ENCODE measurements around the gene TRIM65. TPM values are rescaled to one million over a fixed set of nuclear protein-coding genes. Genes with fewer than 3 reads are reported as not detected.
"Not testable (repeated sequence)": the region's sequence is repeated elsewhere in the genome, so short reads cannot be mapped to it uniquely, and the experiment has no call there.

TRIM65 gene
- polyA plus RNA-seq, 4 donors, result 6.5 to 17.1 (median 11.3) TPM

- Histone ChIP-seq H3K4me1 (ENCODE audit: control insufficient read depth in 3 of 3, insufficient read depth in 2 of 3, low read depth in 1 of 3, low read length in 2 of 3) (peaks cover 0 to 5% (median 3%) of the 10 kb centered on the region in 3 donors), H3K9me3 (ENCODE audit: control insufficient read depth in 2 of 2, insufficient read depth in 1 of 2, low read depth in 1 of 2, low read length in 1 of 2) (no peaks in the 10 kb centered on the region), H3K4me3 (ENCODE audit: low read depth in 1 of 3, low read length in 3 of 3) (no peak overlapping the region), H3K27ac (ENCODE audit: low read depth in 1 of 3, low read length in 2 of 3) (peak overlapping the region in 1 of 3 donors; percentile 66), H3K27me3 (ENCODE audit: control insufficient read depth in 3 of 3, insufficient read depth in 3 of 3, low read length in 3 of 3) (no peaks in the 10 kb centered on the region), H3K36me3 (ENCODE audit: control insufficient read depth in 3 of 3, insufficient read depth in 2 of 3, low read depth in 1 of 3, low read length in 3 of 3) (no peaks in the 10 kb centered on the region)
- DNase-seq, result no peak
- no peak for FAIRE-seq
- WGBS, 3 donors, result 81 to 90% (median 81%) methylated on average over 9 of the region's 9 CpGs
Observed at GRCh38 chr17:75861927-75862317, 34.8 kb downstream of the TRIM65 start.

DNA sequence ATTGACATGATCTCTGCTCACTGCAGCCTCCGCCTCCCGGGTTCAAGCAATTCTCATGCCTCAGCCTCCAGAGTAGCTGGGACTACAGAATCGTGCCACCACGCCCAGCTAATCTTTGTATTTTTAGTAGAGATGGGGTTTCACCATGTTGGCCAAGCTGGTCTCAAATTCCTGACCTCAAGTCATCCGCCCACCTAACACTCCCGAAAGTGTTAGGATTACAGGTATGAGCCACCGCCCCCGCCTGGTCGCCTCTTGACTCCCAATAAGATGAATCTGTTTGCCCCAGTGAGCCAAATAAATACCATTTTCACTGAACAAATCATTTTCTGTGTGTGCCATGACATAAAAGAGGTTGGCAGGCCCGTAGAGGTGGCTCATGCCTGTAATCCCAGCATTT lies 37.4 kb downstream of the TRIM65 start:
- Histone ChIP-seq H3K27ac (ENCODE audit: low read depth in 1 of 3, low read length in 2 of 3) (peak overlapping the region in 1 of 3 donors; percentile 87), H3K4me1 (ENCODE audit: control insufficient read depth in 3 of 3, insufficient read depth in 2 of 3, low read depth in 1 of 3, low read length in 2 of 3) (peaks cover 0 to 13% (median 4%) of the 10 kb centered on the region in 3 donors)
- WGBS, 3 donors, result 78 to 88% (median 85%) methylated on average over 10 of the region's 10 CpGs
- not testable (repeated sequence) for FAIRE-seq; H3K27me3 ChIP-seq (ENCODE audit: control insufficient read depth in 3 of 3, insufficient read depth in 3 of 3, low read length in 3 of 3); H3K9me3 ChIP-seq (ENCODE audit: control insufficient read depth in 2 of 2, insufficient read depth in 1 of 2, low read depth in 1 of 2, low read length in 1 of 2); DNase-seq; H3K4me3 ChIP-seq (ENCODE audit: low read depth in 1 of 3, low read length in 3 of 3); H3K36me3 ChIP-seq (ENCODE audit: control insufficient read depth in 3 of 3, insufficient read depth in 2 of 3, low read depth in 1 of 3, low read length in 3 of 3)

DNA sequence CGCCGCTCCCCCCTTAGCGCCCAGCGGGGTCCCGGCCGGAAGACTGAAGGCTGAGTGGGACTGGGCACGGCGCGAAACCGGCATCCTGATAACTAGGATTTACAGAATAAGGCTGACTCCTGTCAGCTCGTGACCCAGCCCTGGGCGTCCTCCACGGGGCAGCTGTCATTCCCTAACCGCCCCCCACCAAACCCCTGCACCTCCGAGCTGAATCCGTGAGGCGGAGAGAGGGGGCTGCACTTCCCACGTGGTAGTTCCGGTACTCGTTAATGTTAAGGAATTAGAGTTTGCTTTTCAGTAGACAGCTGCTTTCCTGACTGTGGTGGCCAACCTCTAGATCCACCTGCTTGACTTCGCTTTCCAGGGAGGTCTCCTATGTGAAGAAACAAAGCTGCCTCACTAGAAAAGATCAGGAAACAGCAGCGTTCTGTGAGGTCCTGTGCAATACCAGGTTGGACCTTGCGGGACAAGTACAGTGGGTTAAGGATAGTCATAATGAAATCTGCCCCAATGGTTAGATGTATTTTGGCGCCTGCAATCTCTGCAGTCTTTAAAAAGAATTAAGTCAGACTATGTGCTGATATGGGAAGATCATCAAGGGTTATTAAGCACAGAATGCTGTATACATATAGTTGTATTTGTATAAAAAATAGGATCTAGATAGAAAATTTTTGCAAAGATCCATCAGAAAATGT lies 40.5 kb downstream of the TRIM65 start:
- H3K27me3 ChIP-seq (ENCODE audit: control insufficient read depth in 3 of 3, insufficient read depth in 3 of 3, low read length in 3 of 3), result no peaks in the 10 kb centered on the region
- peaks cover 0 to 14% (median 6%) of the 10 kb centered on the region in 3 donors for H3K4me1 ChIP-seq (ENCODE audit: control insufficient read depth in 3 of 3, insufficient read depth in 2 of 3, low read depth in 1 of 3, low read length in 2 of 3)
- DNase-seq (no peak), FAIRE-seq (no peak)
- 1 to 2% (median 1%) methylated on average over 24 of the region's 24 CpGs for WGBS, 3 donors
- peaks cover 0 to 11% (median 2%) of the 10 kb centered on the region in 3 donors for H3K36me3 ChIP-seq (ENCODE audit: control insufficient read depth in 3 of 3, insufficient read depth in 2 of 3, low read depth in 1 of 3, low read length in 3 of 3)
- peak overlapping the region; percentile 93 to 97 (median 96) for H3K27ac ChIP-seq (ENCODE audit: low read depth in 1 of 3, low read length in 2 of 3)
- H3K4me3 ChIP-seq (ENCODE audit: low read depth in 1 of 3, low read length in 3 of 3), result peak overlapping the region; percentile 63 to 95 (median 91)
- H3K9me3 ChIP-seq (ENCODE audit: control insufficient read depth in 2 of 2, insufficient read depth in 1 of 2, low read depth in 1 of 2, low read length in 1 of 2), result no peaks in the 10 kb centered on the region

DNA sequence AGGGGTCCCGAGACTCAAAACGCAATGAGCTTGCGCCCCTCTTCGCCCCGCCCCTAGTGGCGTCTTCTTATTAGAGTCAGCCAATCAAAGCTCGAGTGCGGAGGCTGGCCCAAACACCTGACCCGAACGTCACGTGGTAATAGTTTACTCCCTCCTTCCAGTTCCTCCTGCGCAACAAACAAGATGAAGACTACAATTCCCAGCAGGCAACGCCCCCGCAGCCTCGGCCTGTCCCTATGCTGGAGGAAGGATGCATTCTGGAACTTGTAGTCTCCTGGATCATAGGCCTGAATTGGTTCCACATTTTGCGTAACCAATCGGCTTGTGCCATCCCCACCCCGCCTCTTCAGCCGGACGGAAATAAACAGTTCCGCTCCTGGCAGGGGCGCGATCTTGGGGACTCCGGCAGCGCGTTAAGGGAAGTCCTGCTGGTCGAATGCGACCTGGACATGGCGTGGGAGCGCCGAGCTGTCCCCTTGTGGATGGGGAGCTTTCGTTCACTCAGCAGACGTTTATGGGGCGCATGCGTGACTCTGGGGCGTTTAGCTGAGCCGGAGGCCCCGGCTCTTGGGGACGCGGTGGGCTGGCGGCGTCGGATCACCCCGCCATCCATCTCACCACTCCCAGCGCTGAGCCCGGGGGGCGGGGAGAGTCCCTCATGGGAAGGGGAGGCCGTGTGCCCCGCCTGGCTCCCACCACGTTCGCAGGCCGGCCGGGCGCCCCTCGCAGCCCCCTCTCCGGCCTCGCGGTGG lies 41.3 kb downstream of the TRIM65 start, which contains the start of gene WBP2:
Gene WBP2, minus strand, starts transcription at position 26 of the 752 bp plus-strand sequence. CDS start 38 bp downstream, outside the sequence.
- H3K4me3 ChIP-seq (ENCODE audit: low read depth in 1 of 3, low read length in 3 of 3), result peak within 1 kb of the TSS; percentile 65 to 95 (median 91)
- FAIRE-seq (peak; percentile 26), DNase-seq (peak; percentile 99 to 100)
- peak within 1 kb of the TSS; percentile 93 to 97 (median 96) for H3K27ac ChIP-seq (ENCODE audit: low read depth in 1 of 3, low read length in 2 of 3)
- no peaks in the 10 kb centered on the region for H3K27me3 ChIP-seq (ENCODE audit: control insufficient read depth in 3 of 3, insufficient read depth in 3 of 3, low read length in 3 of 3)
- H3K4me1 ChIP-seq (ENCODE audit: control insufficient read depth in 3 of 3, insufficient read depth in 2 of 3, low read depth in 1 of 3, low read length in 2 of 3), result peaks cover 0 to 14% (median 6%) of the 10 kb centered on the region in 3 donors
- 0% methylated on average over 54 to 58 of the region's 58 CpGs for WGBS, 3 donors
- no peaks in the 10 kb centered on the region for H3K9me3 ChIP-seq (ENCODE audit: control insufficient read depth in 2 of 2, insufficient read depth in 1 of 2, low read depth in 1 of 2, low read length in 1 of 2)
- H3K36me3 ChIP-seq (ENCODE audit: control insufficient read depth in 3 of 3, insufficient read depth in 2 of 3, low read depth in 1 of 3, low read length in 3 of 3), result peaks cover 0 to 18% (median 5%) of the 10 kb centered on the region in 3 donors

GRCh38 chr17:75854881-75855309 lies 41.9 kb downstream of the TRIM65 start:
- Histone ChIP-seq H3K4me1 (ENCODE audit: control insufficient read depth in 3 of 3, insufficient read depth in 2 of 3, low read depth in 1 of 3, low read length in 2 of 3) (peaks cover 0 to 14% (median 6%) of the 10 kb centered on the region in 3 donors), H3K9me3 (ENCODE audit: control insufficient read depth in 2 of 2, insufficient read depth in 1 of 2, low read depth in 1 of 2, low read length in 1 of 2) (no peaks in the 10 kb centered on the region), H3K27ac (ENCODE audit: low read depth in 1 of 3, low read length in 2 of 3) (peak overlapping the region; percentile 70 to 86 (median 79)), H3K27me3 (ENCODE audit: control insufficient read depth in 3 of 3, insufficient read depth in 3 of 3, low read length in 3 of 3) (no peaks in the 10 kb centered on the region), H3K4me3 (ENCODE audit: low read depth in 1 of 3, low read length in 3 of 3) (peak overlapping the region; percentile 65 to 91 (median 72)), H3K36me3 (ENCODE audit: control insufficient read depth in 3 of 3, insufficient read depth in 2 of 3, low read depth in 1 of 3, low read length in 3 of 3) (peaks cover 3 to 24% (median 5%) of the 10 kb centered on the region in 3 donors)
- FAIRE-seq (no peak), DNase-seq (no peak)
- 0 to 1% (median 0%) methylated on average over 19 of the region's 19 CpGs for WGBS, 3 donors

DNA sequence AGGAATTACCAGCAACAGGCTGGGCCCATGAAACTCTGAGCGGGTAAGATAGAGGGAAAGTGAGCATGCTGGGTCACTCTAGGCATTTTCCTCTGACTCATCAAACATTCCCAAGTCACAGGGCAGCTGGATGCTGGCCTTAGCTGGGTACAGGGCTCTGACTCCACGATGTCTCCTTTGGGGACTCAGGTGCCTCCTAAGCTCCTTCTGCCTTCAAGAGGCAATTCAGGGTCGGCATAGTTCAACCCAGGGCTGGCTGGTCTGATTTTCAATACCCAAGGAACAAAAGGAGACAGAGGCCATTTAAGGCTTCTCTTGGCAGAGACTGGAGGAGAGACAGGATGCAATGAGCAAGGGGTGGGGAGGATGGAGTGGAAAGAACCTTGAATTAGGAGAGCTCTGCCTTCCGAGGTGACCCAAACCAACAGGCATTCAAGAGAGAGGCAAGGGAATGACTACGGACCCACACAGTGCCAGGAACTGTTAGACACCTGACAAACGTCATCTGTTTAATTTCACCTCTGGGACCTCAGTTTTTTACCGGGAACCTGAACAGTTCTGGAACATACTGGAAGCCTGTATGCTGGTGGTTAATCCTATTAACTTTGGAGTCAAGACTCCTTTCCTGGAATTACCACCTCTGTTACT lies 42.5 kb downstream of the TRIM65 start:
- Histone ChIP-seq H3K4me3 (ENCODE audit: low read depth in 1 of 3, low read length in 3 of 3) (peak overlapping the region; percentile 65 to 91 (median 72)), H3K4me1 (ENCODE audit: control insufficient read depth in 3 of 3, insufficient read depth in 2 of 3, low read depth in 1 of 3, low read length in 2 of 3) (peaks cover 0 to 14% (median 6%) of the 10 kb centered on the region in 3 donors), H3K36me3 (ENCODE audit: control insufficient read depth in 3 of 3, insufficient read depth in 2 of 3, low read depth in 1 of 3, low read length in 3 of 3) (peaks cover 5 to 31% (median 8%) of the 10 kb centered on the region in 3 donors), H3K27ac (ENCODE audit: low read depth in 1 of 3, low read length in 2 of 3) (peak overlapping the region; percentile 27 to 86 (median 70)), H3K9me3 (ENCODE audit: control insufficient read depth in 2 of 2, insufficient read depth in 1 of 2, low read depth in 1 of 2, low read length in 1 of 2) (no peaks in the 10 kb centered on the region), H3K27me3 (ENCODE audit: control insufficient read depth in 3 of 3, insufficient read depth in 3 of 3, low read length in 3 of 3) (no peaks in the 10 kb centered on the region)
- DNase-seq, result peak; percentile 37 to 60
- 19 to 34% (median 22%) methylated on average over 7 of the region's 7 CpGs for WGBS, 3 donors
- FAIRE-seq, result no peak

GRCh38 chr17:75853433-75853832 lies 43.3 kb downstream of the TRIM65 start:
- Histone ChIP-seq H3K9me3 (ENCODE audit: control insufficient read depth in 2 of 2, insufficient read depth in 1 of 2, low read depth in 1 of 2, low read length in 1 of 2) (no peaks in the 10 kb centered on the region), H3K36me3 (ENCODE audit: control insufficient read depth in 3 of 3, insufficient read depth in 2 of 3, low read depth in 1 of 3, low read length in 3 of 3) (peaks cover 5 to 39% (median 11%) of the 10 kb centered on the region in 3 donors), H3K27me3 (ENCODE audit: control insufficient read depth in 3 of 3, insufficient read depth in 3 of 3, low read length in 3 of 3) (no peaks in the 10 kb centered on the region), H3K4me3 (ENCODE audit: low read depth in 1 of 3, low read length in 3 of 3) (no peak overlapping the region), H3K27ac (ENCODE audit: low read depth in 1 of 3, low read length in 2 of 3) (no peak overlapping the region), H3K4me1 (ENCODE audit: control insufficient read depth in 3 of 3, insufficient read depth in 2 of 3, low read depth in 1 of 3, low read length in 2 of 3) (peaks cover 0 to 18% (median 6%) of the 10 kb centered on the region in 3 donors)
- FAIRE-seq (no peak), DNase-seq (no peak)
- WGBS, 3 donors, result 79 to 84% (median 82%) methylated on average over 7 of the region's 7 CpGs

GRCh38 chr17:75851693-75851991 lies 45.1 kb downstream of the TRIM65 start:
- not testable (repeated sequence) for H3K27me3 ChIP-seq (ENCODE audit: control insufficient read depth in 3 of 3, insufficient read depth in 3 of 3, low read length in 3 of 3); FAIRE-seq; H3K27ac ChIP-seq (ENCODE audit: low read depth in 1 of 3, low read length in 2 of 3); H3K9me3 ChIP-seq (ENCODE audit: control insufficient read depth in 2 of 2, insufficient read depth in 1 of 2, low read depth in 1 of 2, low read length in 1 of 2); H3K4me3 ChIP-seq (ENCODE audit: low read depth in 1 of 3, low read length in 3 of 3); DNase-seq
- H3K4me1 ChIP-seq (ENCODE audit: control insufficient read depth in 3 of 3, insufficient read depth in 2 of 3, low read depth in 1 of 3, low read length in 2 of 3), result peaks cover 0 to 34% (median 6%) of the 10 kb centered on the region in 3 donors
- 88 to 96% (median 94%) methylated on average over 15 of the region's 15 CpGs for WGBS, 3 donors
- H3K36me3 ChIP-seq (ENCODE audit: control insufficient read depth in 3 of 3, insufficient read depth in 2 of 3, low read depth in 1 of 3, low read length in 3 of 3), result peaks cover 16 to 57% (median 17%) of the 10 kb centered on the region in 3 donors
